Astrocyte (in vitro differentiated cells and primary cell): ENCODE results near the gene PITX1. TPM values are rescaled to one million over a fixed set of nuclear protein-coding genes. Genes with fewer than 3 reads are reported as not detected.

Experiments
- DNase-seq: peaks from one replicate; pipeline ENCODE4 v3.0.0-alpha.2; 2010; ENCODE audit warnings: low read depth
- FAIRE-seq: peaks from 2 replicates; lab custom pipeline; 2011; peaks lifted over from hg19 to GRCh38; lab: Jason Lieb, UNC
- H2AFZ ChIP-seq: 2 replicates; pipeline ENCODE4 v1.6.0; 2012; ENCODE audit warnings: low read depth, low read length, inconsistent platforms
- H3K27ac ChIP-seq: 2 replicates; pipeline ENCODE4 v1.5.1; 2011; ENCODE audit warnings: low read depth, low read length, inconsistent platforms
- H3K27me3 ChIP-seq: 2 replicates; pipeline ENCODE4 v1.6.0; 2011; ENCODE audit warnings: low read length, inconsistent platforms; ENCODE audit not compliant: insufficient read depth
- H3K36me3 ChIP-seq: 2 replicates; pipeline ENCODE4 v1.5.1; 2011; ENCODE audit warnings: low read length, inconsistent platforms; ENCODE audit not compliant: insufficient read depth
- H3K4me1 ChIP-seq: 2 replicates; pipeline ENCODE4 v1.5.1; 2011; ENCODE audit warnings: low read length, inconsistent platforms; ENCODE audit not compliant: insufficient read depth
- H3K4me2 ChIP-seq: 2 replicates; pipeline ENCODE4 v1.6.0; 2012; ENCODE audit warnings: low read length, inconsistent platforms
- H3K4me3 ChIP-seq: 2 replicates; pipeline ENCODE4 v1.5.1; 2011; ENCODE audit warnings: low read depth, mild to moderate bottlenecking, low read length, inconsistent platforms; ENCODE audit not compliant: insufficient read depth
- H3K79me2 ChIP-seq: 2 replicates; pipeline ENCODE4 v1.6.0; 2012; ENCODE audit warnings: mild to moderate bottlenecking, low read length, inconsistent platforms; ENCODE audit not compliant: insufficient read depth
- H3K9ac ChIP-seq: 2 replicates; pipeline ENCODE4 v1.6.0; 2012; ENCODE audit warnings: mild to moderate bottlenecking, low read length, inconsistent platforms
- H3K9me3 ChIP-seq: 2 replicates; pipeline ENCODE4 v1.5.1; 2012; ENCODE audit warnings: low read depth, mild to moderate bottlenecking, low read length, inconsistent platforms; ENCODE audit not compliant: insufficient read depth
- H4K20me1 ChIP-seq: 2 replicates; pipeline ENCODE4 v1.6.0; 2012; ENCODE audit warnings: low read length, inconsistent platforms; ENCODE audit not compliant: insufficient read depth
- H3K27ac Mint-ChIP-seq: one replicate; pipeline ENCODE4 v1.8.0; 2021; ENCODE audit warnings: mild to moderate bottlenecking, mixed read lengths; ENCODE audit not compliant: unreplicated experiment
- H3K27me3 Mint-ChIP-seq: one replicate; pipeline ENCODE4 v1.8.0; 2021; ENCODE audit warnings: low read depth, mixed read lengths; ENCODE audit not compliant: unreplicated experiment
- H3K36me3 Mint-ChIP-seq: one replicate; pipeline ENCODE4 v1.8.0; 2021; ENCODE audit warnings: low read depth, mixed read lengths; ENCODE audit not compliant: unreplicated experiment
- H3K4me1 Mint-ChIP-seq: one replicate; pipeline ENCODE4 v1.8.0; 2021; ENCODE audit warnings: low read depth, mixed read lengths; ENCODE audit not compliant: unreplicated experiment
- H3K4me3 Mint-ChIP-seq: one replicate; pipeline ENCODE4 v1.8.0; 2021; ENCODE audit warnings: mild to moderate bottlenecking, moderate library complexity, mixed read lengths; ENCODE audit not compliant: unreplicated experiment
- H3K9me3 Mint-ChIP-seq: one replicate; pipeline ENCODE4 v1.8.0; 2021; ENCODE audit warnings: mild to moderate bottlenecking, mixed read lengths; ENCODE audit not compliant: unreplicated experiment
- EZH2 ChIP-seq: IDR thresholded peaks from 2 replicates; pipeline ENCODE4 v1.6.1; 2012; ENCODE audit warnings: mild to moderate bottlenecking, low read length, inconsistent platforms; ENCODE audit not compliant: insufficient read depth
- total RNA-seq: library from RNA; stranded (reverse); gene quantifications from 2 replicates; pipeline ENCODE4 v1.2.1, GENCODE V29; 2021
- TF ChIP-seq, protein P1 (sequence below): IDR thresholded peaks from 2 replicates; pipeline ENCODE4 v1.5.1; 2011; ENCODE audit warnings: low read depth, mild to moderate bottlenecking, inconsistent platforms, low read length, moderate library complexity; ENCODE audit not compliant: insufficient read depth

The PITX1 gene
- total RNA-seq, 1 donor from 2014 or later: 0.52 TPM

DNA sequence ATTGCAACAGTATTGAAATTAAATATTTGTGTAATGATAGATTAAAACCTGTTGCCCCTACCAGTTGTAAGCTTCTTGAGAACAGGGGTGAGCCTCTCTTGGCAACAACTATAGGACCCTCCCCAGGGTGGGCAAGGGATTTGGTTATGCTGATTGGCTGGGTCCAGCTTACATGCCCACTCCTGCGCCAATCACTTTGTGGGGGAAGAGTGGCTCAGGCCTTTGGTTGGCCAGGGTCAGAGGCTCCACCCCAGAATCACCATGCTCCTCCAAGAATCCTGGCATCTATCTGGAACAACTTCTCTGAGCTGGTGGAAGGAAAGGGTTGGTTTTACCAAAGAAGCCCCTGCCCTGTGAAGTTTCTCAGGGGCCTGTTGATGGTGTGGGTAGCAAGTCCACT lies 8.6 kb upstream of the PITX1 start:
- Histone ChIP-seq H3K4me1 (no peaks in the 10 kb centered on the region), H3K9ac (no peak overlapping the region), H3K27ac (no peak overlapping the region), H3K4me3 (no peak overlapping the region), H3K4me2 (no peak overlapping the region), H4K20me1 (peaks cover 16% of the 10 kb centered on the region), H2AFZ (no peak overlapping the region), H3K27me3 (peaks cover 93% of the 10 kb centered on the region), H3K9me3 (no peaks in the 10 kb centered on the region), H3K79me2 (no peaks in the 10 kb centered on the region), H3K36me3 (no peaks in the 10 kb centered on the region)
- no peak overlapping the region for H3K27ac Mint-ChIP-seq
- H3K27me3 Mint-ChIP-seq: peaks cover 86% of the 10 kb centered on the region
- FAIRE-seq (no peak), DNase-seq (no peak)
- TF ChIP-seq, protein P1, sequence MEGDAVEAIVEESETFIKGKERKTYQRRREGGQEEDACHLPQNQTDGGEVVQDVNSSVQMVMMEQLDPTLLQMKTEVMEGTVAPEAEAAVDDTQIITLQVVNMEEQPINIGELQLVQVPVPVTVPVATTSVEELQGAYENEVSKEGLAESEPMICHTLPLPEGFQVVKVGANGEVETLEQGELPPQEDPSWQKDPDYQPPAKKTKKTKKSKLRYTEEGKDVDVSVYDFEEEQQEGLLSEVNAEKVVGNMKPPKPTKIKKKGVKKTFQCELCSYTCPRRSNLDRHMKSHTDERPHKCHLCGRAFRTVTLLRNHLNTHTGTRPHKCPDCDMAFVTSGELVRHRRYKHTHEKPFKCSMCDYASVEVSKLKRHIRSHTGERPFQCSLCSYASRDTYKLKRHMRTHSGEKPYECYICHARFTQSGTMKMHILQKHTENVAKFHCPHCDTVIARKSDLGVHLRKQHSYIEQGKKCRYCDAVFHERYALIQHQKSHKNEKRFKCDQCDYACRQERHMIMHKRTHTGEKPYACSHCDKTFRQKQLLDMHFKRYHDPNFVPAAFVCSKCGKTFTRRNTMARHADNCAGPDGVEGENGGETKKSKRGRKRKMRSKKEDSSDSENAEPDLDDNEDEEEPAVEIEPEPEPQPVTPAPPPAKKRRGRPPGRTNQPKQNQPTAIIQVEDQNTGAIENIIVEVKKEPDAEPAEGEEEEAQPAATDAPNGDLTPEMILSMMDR: no peak
- peak; percentile 47 for TF ChIP-seq EZH2
- H3K36me3 Mint-ChIP-seq: peaks cover 4% of the 10 kb centered on the region
- no peak overlapping the region for H3K4me3 Mint-ChIP-seq
- H3K9me3 Mint-ChIP-seq: peaks cover 9% of the 10 kb centered on the region
- H3K4me1 Mint-ChIP-seq: no peaks in the 10 kb centered on the region

DNA sequence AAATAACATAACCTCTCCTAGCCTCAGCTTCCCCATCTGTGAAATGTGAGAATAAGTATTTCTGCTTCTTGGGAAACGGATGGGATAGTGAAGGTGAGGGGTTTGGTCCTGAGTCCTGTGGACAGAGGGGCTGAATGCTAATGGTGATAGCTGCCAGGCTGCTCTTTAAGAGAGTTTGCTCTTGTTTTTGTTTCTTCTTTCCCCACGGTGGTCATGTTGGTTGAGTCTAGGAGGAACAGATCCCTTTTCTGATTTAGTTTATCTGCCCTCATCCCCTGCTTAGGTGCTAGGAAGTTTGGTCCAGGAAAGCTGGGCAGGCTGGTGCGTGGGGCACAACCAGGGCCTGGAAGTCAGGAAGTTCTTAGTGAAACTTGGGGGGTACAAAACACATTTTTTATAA lies 7.7 kb upstream of the PITX1 start:
- Mint-ChIP-seq H3K4me3 (no peak overlapping the region), H3K27ac (no peak overlapping the region)
- DNase-seq: no peak

DNA sequence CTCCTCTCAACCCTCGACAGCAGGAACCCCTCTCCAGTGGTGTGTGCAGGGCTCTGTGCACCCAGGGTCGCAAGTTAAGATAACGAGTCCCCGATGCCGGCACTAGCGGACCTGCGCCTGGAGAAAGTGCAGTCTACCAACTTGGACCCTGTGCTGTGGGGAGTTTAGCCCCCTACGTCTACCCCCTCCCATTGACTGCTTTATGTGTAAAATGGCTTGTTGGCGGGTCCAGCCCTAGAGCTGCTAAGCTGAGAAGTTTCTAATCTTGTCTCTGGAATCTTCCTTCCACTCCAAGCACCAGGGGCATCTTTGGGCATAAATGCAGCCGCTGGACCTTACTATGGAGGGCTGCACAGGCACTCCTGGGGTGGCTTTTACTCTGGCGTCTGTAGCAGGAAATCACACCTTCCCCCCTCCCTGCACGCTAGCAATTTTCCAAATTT lies 7.1 kb upstream of the PITX1 start:
- no peaks in the 10 kb centered on the region for H3K4me1 ChIP-seq
- no peak overlapping the region for H3K4me2 ChIP-seq
- H3K9me3 ChIP-seq: no peaks in the 10 kb centered on the region
- H3K79me2 ChIP-seq: no peaks in the 10 kb centered on the region
- Mint-ChIP-seq H3K36me3 (peaks cover 6% of the 10 kb centered on the region), H3K4me3 (no peak overlapping the region), H3K4me1 (no peaks in the 10 kb centered on the region), H3K27ac (peak overlapping the region; percentile 41), H3K27me3 (peaks cover 86% of the 10 kb centered on the region), H3K9me3 (peaks cover 9% of the 10 kb centered on the region)
- peak; percentile 7 for TF ChIP-seq EZH2
- TF ChIP-seq, protein P1: no peak
- FAIRE-seq (no peak), DNase-seq (no peak)
- no peak overlapping the region for H3K9ac ChIP-seq
- H3K27me3 ChIP-seq: peaks cover 97% of the 10 kb centered on the region
- H3K27ac ChIP-seq: no peak overlapping the region
- H4K20me1 ChIP-seq: peaks cover 16% of the 10 kb centered on the region
- H3K36me3 ChIP-seq: no peaks in the 10 kb centered on the region
- no peak overlapping the region for H3K4me3 ChIP-seq
- no peak overlapping the region for H2AFZ ChIP-seq

More for the DNA sequence above, 7.7 kb upstream of the PITX1 start:
- no peaks in the 10 kb centered on the region for H3K9me3 ChIP-seq
- Mint-ChIP-seq H3K4me1 (no peaks in the 10 kb centered on the region), H3K9me3 (peaks cover 9% of the 10 kb centered on the region), H3K36me3 (peaks cover 6% of the 10 kb centered on the region), H3K27me3 (peaks cover 86% of the 10 kb centered on the region)
- H3K27ac ChIP-seq: no peak overlapping the region
- peaks cover 16% of the 10 kb centered on the region for H4K20me1 ChIP-seq
- TF ChIP-seq, protein P1: no peak
- no peak for TF ChIP-seq EZH2
- no peaks in the 10 kb centered on the region for H3K36me3 ChIP-seq
- H3K9ac ChIP-seq: no peak overlapping the region
- H3K4me3 ChIP-seq: no peak overlapping the region
- no peak overlapping the region for H3K4me2 ChIP-seq
- FAIRE-seq: no peak
- no peaks in the 10 kb centered on the region for H3K4me1 ChIP-seq
- peaks cover 97% of the 10 kb centered on the region for H3K27me3 ChIP-seq
- no peak overlapping the region for H2AFZ ChIP-seq
- H3K79me2 ChIP-seq: no peaks in the 10 kb centered on the region
